Right atrium auricular region (tissue), 2 donors: ENCODE results near the gene SMARCA4. TPM values are rescaled to one million over a fixed set of nuclear protein-coding genes. Genes with fewer than 3 reads are reported as not detected.

Source experiments
- DNase-seq: peaks from one replicate; pipeline ENCODE4 v3.0.0-alpha.2; 2019; ENCODE audit warnings: low spot score
- H3K27ac ChIP-seq, 2 donors: fragments of 200-600 bp; sonication (generic); 1 replicate in 1 of 2; 2 replicates in 1 of 2; pipeline ENCODE4 v1.5.1; 2016 to 2019
- H3K27me3 ChIP-seq, 2 donors: fragments of 200-600 bp; sonication (generic); one replicate each; pipeline versions ENCODE4 v1.5.1 to v1.6.0; 2017 to 2019
- H3K36me3 ChIP-seq: fragments of 200-600 bp; sonication (generic); one replicate; pipeline ENCODE4 v1.5.1; 2016
- H3K4me1 ChIP-seq, 2 donors: fragments of 200-600 bp; sonication (generic); one replicate each; pipeline versions ENCODE4 v1.5.1 to v1.6.0; 2017 to 2019
- H3K4me3 ChIP-seq, 2 donors: fragments of 200-600 bp; sonication (generic); 1 replicate in 1 of 2; 2 replicates in 1 of 2; pipeline ENCODE4 v1.5.1; 2017 to 2019; ENCODE audit warnings: mild to moderate bottlenecking in 1 of 2, moderate library complexity in 1 of 2
- H3K9me3 ChIP-seq, 2 donors: fragments of 200-600 bp; sonication (generic); one replicate each; pipeline ENCODE4 v1.5.1; 2019
- total RNA-seq, 2 donors: library from RNA; depleted of rRNA; stranded (reverse); fragments of >200 nt; gene quantifications; one replicate each; pipeline ENCODE4 v1.1.0, GENCODE V29; 2016
- TF ChIP-seq, protein P1 (sequence below), 2 donors: fragments of 200-600 bp; sonication (generic); IDR thresholded peaks; one replicate each; pipeline ENCODE4 v1.5.1; 2019; ENCODE audit warnings: antibody characterized with exemption in 2 of 2

Gene SMARCA4
- total RNA-seq, 2 donors from 2014 or later = 29.9 to 41.7 TPM

DNA sequence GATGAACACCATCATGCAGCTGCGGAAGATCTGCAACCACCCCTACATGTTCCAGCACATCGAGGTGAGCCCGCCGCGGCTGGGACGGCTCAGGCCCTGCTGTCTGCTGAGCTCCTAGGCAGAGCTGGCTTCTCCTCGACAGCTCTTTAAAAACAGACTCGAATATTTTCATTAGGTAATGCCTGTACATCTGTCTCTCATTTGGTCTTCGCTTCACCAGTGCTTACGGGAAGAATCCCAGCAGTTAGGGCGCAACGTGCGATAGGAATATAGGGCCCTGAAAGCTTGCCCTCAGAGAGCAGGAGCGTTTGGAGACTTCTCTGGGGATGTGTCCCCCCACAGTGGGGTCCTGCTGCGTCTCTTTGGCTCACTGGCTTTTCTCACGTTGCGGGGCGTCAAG is 64.6 kb downstream of the SMARCA4 start:
- no peaks in the 10 kb centered on the region for H3K4me1 ChIP-seq

DNA sequence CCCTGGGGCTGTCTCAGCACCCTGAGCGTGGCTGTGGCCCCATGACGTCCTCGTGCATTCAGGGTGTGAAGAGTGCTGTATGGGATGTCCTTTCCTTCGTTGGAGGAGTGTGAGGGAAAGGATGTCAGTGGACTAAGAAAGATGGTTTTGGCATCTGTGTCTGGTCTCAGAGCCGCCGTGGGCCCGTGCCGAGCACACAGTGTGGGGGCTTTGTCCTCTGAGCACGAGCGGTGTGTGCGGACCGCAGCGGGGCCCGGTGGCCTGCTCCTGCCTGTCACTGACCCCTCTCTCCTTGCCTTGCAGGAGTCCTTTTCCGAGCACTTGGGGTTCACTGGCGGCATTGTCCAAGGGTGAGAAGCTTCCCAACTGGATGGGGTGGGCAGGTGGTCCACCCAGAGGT is 65.2 kb downstream of the SMARCA4 start:
- no peaks in the 10 kb centered on the region for H3K9me3 ChIP-seq
- peaks cover 91% of the 10 kb centered on the region for H3K36me3 ChIP-seq
- H3K4me1 ChIP-seq = no peaks in the 10 kb centered on the region
- no peak for DNase-seq
- no peak overlapping the region for H3K4me3 ChIP-seq
- no peak overlapping the region for H3K27ac ChIP-seq
- TF ChIP-seq, protein P1, sequence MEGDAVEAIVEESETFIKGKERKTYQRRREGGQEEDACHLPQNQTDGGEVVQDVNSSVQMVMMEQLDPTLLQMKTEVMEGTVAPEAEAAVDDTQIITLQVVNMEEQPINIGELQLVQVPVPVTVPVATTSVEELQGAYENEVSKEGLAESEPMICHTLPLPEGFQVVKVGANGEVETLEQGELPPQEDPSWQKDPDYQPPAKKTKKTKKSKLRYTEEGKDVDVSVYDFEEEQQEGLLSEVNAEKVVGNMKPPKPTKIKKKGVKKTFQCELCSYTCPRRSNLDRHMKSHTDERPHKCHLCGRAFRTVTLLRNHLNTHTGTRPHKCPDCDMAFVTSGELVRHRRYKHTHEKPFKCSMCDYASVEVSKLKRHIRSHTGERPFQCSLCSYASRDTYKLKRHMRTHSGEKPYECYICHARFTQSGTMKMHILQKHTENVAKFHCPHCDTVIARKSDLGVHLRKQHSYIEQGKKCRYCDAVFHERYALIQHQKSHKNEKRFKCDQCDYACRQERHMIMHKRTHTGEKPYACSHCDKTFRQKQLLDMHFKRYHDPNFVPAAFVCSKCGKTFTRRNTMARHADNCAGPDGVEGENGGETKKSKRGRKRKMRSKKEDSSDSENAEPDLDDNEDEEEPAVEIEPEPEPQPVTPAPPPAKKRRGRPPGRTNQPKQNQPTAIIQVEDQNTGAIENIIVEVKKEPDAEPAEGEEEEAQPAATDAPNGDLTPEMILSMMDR (IDR thresholded peaks at IDR 0.05) = no peak
- no peaks in the 10 kb centered on the region for H3K27me3 ChIP-seq

More for the DNA sequence above, 64.6 kb downstream of the SMARCA4 start:
- no peak overlapping the region for H3K27ac ChIP-seq
- H3K4me3 ChIP-seq = no peak overlapping the region
- no peak for DNase-seq
- TF ChIP-seq, protein P1 (IDR thresholded peaks at IDR 0.05) = no peak
- H3K27me3 ChIP-seq = no peaks in the 10 kb centered on the region
- H3K36me3 ChIP-seq = peaks cover 88% of the 10 kb centered on the region
- no peaks in the 10 kb centered on the region for H3K9me3 ChIP-seq

DNA sequence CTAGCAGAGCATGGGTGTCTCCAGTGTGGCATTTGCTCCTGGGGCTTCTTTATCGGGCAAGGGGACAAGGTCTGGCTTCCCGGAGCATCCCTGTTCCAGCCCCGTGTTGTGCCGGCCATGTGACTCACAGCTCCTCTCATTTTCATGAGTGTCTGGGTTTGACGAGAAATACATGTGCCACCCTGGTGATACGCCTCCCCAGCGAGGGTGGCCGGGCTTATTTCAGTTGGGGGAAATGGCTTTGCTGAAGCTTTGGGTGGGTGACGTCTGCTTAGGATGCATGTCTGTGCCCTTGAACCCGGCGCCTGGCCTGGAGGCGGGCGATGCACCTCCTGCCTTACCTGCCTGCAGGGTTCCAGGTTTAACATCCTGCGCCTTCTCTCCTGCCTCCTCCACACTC is 66.6 kb downstream of the SMARCA4 start:
- peaks cover 91% of the 10 kb centered on the region for H3K36me3 ChIP-seq
- H3K4me3 ChIP-seq = no peak overlapping the region
- TF ChIP-seq, protein P1 (IDR thresholded peaks at IDR 0.05) = no peak

GRCh38 chr19:11028146-11028545 is 67.3 kb downstream of the SMARCA4 start:
- Histone ChIP-seq H3K36me3 (peaks cover 91% of the 10 kb centered on the region), H3K27me3 (no peaks in the 10 kb centered on the region), H3K4me3 (no peak overlapping the region), H3K27ac (no peak overlapping the region), H3K4me1 (no peaks in the 10 kb centered on the region), H3K9me3 (no peaks in the 10 kb centered on the region)
- TF ChIP-seq, protein P1 (IDR thresholded peaks at IDR 0.05) = no peak
- DNase-seq = no peak

More for the DNA sequence above, 66.6 kb downstream of the SMARCA4 start:
- Histone ChIP-seq H3K4me1 (no peaks in the 10 kb centered on the region), H3K27ac (no peak overlapping the region), H3K27me3 (no peaks in the 10 kb centered on the region), H3K9me3 (no peaks in the 10 kb centered on the region)
- DNase-seq = no peak

- peaks cover 0 to 10% of the 10 kb centered on the region in 2 donors for H3K4me1 ChIP-seq
- H3K27ac ChIP-seq = no peak overlapping the region
- H3K36me3 ChIP-seq = peaks cover 92% of the 10 kb centered on the region
- no peaks in the 10 kb centered on the region for H3K9me3 ChIP-seq
- no peak overlapping the region for H3K4me3 ChIP-seq
- DNase-seq = no peak
- TF ChIP-seq, protein P1 (IDR thresholded peaks at IDR 0.05) = no peak
- H3K27me3 ChIP-seq = no peaks in the 10 kb centered on the region
These were observed 70.7 kb downstream of the SMARCA4 start for GRCh38 chr19:11031421-11032070.

DNA sequence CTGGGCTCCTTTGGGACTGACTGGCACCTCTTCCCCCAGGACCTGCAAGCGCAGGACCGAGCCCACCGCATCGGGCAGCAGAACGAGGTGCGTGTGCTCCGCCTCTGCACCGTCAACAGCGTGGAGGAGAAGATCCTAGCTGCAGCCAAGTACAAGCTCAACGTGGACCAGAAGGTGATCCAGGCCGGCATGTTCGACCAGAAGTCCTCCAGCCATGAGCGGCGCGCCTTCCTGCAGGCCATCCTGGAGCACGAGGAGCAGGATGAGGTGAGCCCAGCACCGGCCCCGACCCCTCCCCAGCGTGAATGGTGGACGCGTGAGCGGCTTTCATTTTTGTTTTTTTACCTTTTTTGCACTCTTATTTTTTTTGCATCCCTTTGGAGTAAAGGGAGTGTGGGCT is 72.4 kb downstream of the SMARCA4 start:
- Histone ChIP-seq H3K4me1 (peaks cover 0 to 10% of the 10 kb centered on the region in 2 donors), H3K4me3 (no peak overlapping the region), H3K27ac (no peak overlapping the region), H3K36me3 (peaks cover 90% of the 10 kb centered on the region), H3K27me3 (no peaks in the 10 kb centered on the region), H3K9me3 (no peaks in the 10 kb centered on the region)
- TF ChIP-seq, protein P1 (IDR thresholded peaks at IDR 0.05) = no peak
- DNase-seq = no peak
